NCI-H1092 (cell line): ENCODE data around the gene XPNPEP2.

Experiments used
- DNase-seq: peaks from one replicate; lab custom pipeline; 2025; lab: John Stamatoyannopoulos, UW

The XPNPEP2 gene

DNA sequence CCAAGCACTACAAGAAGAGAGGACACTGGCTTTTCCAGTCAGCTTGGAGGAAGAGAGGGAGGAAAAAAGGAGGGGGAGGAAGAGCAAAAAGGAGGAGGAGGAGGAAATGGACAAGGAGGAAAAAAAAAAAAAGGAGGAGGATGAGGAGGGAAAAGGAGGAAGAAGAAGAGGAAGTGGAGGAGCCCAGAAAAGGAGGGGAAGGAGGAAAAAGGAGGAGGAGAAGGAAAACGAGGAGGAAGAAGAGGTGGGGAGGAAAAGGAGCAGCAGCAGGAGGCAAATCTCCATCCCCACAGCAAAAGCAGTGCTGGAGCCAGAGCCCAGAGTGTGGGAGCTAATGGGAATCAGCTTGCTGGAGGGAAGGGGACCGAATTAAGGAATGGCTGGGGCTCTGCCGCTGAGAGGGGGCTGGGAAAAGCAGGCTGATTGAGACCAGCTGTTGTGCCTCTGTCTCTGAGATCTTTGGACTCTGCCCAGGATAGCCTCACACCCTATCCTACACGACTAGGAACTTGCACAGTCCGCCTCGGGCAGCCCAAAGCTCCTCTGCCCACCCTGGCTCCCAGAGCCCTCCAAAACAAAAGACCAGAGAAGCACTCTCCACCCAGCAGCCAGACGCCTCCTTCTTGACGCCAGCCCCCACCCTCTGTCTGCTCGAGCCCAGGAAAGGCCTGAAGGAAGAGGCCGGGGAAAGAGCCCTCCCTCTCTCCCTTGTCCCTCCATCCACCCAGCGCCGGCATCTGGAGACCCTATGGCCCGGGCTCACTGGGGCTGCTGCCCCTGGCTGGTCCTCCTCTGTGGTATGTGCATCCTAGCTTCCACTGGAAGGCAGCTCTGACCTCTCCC, at the start of gene XPNPEP2:
TSS of gene XPNPEP2 (plus strand) at position 514 of the 843 bp plus-strand sequence. CDS start at position 749, 235 bp downstream.
- DNase-seq, result no peak

GRCh38 chrX:129689796-129690195, 49.0 kb upstream of the XPNPEP2 start:
- DNase-seq, result no peak

GRCh38 chrX:129690435-129690834, 48.3 kb upstream of the XPNPEP2 start:
- no peak for DNase-seq

DNA sequence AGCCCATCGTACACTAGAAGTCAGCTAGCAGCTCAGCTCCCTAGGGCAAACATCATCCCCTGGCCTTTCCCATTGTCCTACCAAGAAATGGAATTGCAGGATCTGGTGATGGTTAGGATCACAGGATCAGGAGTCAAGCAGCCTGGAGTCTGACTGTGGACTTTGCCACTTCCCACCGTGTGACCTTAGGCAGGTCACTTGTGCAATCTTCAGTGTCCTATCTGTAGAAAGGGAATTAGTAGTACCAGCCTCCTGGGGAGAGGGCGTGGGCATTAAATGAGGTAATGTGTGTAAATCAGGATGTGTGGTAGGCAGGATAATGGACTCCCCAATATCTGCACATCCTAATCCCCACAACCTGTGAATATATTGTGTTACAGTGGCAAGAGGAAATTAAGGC, 45.4 kb upstream of the XPNPEP2 start:
- no peak for DNase-seq

GRCh38 chrX:129694805-129695204, 44.0 kb upstream of the XPNPEP2 start:
- no peak for DNase-seq

DNA sequence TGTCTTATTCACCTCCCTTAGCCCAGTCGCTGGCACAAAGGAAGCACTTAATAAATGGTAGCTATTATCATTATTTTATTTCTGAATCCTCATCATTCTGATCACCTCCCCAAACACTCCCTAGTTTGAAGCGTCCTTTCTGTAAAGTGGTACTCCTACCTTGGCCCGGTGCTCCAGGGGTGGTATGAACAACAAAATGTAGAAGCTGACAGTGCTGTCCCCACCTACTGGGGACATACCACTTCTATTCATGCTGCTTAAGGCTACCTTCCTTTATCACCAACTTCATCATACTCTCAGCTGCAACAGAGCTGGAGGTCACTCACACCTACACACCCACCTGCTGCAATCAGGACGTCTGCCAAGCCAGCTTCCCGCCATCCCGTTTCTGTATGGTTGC, 43.2 kb upstream of the XPNPEP2 start:
- DNase-seq, result no peak

- no peak for DNase-seq
Observed at GRCh38 chrX:129695937-129696336, 42.8 kb upstream of the XPNPEP2 start.

DNA sequence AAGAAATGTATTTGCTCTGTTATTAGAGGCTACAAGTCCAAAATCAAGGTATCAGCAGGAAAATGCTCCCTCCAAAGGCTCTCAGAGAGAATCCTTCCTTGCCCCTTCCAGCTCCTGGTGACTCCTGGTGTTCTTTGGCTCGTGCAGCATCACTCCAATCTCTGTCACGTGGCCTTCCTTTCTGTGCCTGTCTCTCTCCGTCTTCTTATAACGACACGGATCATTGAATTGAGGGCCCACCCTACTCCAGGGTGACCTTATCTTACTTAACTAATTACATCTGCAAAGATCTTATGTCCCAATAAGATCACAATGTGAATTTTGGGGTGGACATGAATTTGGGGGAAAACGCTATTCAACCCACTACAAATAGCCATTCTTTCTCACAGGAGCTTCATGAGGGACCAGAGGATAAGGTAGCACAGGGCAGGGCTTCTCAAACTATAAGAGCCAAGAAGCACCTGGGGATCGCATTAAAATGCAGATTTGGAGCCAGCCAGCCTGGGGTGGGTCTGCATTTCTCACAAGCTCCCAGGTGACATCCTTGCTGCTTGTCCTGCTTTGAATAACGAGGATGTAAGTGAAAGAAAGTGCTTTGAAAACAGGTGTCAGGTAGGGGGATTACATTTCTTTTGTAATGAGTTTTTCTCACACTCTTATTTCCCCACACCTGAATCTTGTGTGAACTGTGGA, 42.2 kb upstream of the XPNPEP2 start:
- no peak for DNase-seq

DNA sequence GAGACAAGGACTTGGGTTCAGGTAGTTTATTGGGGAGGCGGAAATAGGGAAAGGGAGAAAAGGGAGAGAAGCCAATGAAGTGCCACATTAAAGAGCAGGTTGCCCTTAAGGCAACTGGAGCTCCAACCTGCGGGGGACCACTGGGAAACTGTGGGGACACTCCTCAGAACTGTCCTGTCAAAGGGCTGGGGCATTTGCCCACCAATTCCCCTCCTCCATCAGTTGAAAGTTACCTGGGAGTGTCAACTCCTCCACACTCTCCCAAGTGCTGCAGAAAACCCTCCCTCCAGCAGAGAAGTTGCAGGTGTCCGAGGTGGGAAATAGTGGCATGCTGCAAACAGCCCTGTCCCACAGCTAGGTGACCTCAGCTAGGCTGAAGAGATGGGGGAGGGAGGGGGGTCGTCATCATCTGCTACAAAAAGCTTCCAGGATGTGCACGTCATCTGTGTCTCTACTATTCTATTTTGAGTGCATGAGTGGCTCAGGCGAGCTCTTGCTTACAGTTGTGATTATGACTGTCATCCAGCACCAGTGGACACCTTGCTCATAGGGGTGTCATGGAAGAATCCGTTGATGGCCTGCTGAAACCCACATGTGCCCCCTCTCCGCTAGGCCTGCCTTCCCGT, 41.5 kb upstream of the XPNPEP2 start:
- DNase-seq, result no peak

- DNase-seq, result no peak
Observed at GRCh38 chrX:129698150-129698549, 40.6 kb upstream of the XPNPEP2 start.

- DNase-seq, result no peak
Observed at GRCh38 chrX:129700536-129700935, 38.2 kb upstream of the XPNPEP2 start.

DNA sequence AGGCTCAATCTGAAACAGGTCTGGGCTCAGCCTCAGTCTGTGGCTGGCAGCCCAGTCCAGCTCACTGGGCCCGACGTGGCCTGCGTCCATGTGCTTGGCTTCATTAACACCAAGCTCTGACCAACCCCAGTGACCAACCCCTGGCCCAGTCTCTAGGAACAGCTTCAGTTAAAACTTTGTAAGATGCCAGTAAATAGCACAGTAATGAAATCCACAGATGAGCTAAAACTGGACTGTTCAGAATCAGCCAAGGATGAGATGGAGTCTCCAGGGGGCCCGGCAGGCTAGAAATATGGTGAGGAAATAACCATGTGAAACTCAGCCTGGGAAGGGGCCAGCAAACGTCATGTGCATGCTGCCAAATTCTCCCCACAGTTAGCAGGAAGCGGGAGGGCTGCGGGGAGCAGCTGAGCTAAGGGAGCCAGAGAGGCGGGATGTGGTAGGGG, 37.1 kb upstream of the XPNPEP2 start:
- DNase-seq, result no peak

DNA sequence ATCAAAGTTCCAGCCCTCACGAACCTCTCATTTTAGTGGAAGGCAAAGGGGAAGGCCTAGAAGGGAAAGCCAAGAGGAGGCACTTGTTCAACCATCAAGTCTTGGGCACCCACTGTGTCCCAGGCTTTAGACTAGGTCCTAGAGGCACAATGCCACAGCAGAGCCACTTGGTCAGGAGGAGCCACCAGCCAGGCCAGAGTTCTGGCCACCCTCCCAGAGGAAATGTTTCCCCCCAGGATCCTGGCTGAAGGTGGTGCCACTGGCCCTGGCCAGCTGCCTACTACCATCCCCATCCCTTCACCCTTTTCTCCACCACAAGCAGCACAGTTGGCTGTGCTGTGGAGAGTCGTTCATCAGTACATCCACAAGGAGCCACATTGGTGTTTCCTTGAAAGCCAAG, 34.3 kb upstream of the XPNPEP2 start:
- no peak for DNase-seq

DNA sequence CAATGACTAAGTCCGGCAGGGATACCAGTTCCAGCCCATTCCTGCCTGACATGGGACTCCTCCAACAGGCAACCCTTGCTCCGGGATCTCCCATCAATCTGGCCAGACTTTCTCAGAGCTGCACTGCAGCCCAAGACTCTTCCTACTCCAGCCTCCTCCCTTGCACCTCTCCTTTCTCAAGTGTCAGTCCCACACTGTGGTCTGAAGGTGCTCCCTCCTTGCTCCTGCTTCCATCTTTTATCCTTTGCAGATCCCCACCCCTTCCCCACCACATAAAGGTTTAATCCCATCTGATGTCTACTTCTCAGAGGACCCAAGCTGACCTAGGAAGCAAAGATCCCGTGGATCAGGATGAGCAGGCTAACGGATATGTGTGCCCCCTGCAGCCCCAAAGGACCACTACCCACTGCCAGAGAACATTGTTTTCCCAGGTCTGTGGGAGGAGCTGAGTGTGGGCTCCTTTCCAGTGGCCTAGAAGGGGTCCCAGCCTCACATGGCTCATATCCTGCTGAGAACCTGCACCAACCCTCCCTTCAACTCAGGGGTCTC, 33.3 kb upstream of the XPNPEP2 start:
- DNase-seq, result no peak

DNA sequence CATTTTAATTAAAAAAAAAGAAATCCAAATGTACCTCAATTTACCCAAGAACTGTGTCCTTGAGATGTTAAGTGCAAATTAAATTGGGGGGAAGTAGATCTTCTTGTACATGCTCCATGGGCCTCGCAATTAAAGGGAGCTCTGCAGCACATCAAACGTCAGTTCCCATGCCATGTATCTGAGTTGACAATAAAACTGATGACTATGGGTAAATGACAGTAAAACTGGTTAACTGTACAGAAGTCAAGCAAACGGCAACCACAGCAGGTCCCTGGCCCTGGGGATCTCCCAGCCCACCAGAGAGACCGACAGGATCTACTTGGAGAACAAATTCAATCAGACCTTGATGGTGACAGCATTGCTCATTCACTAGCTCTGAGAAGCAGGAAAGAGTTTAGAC, 32.8 kb upstream of the XPNPEP2 start:
- DNase-seq, result no peak

- DNase-seq, result peak; percentile 64
Observed at GRCh38 chrX:129706400-129707072, 32.2 kb upstream of the XPNPEP2 start.

- no peak for DNase-seq
Observed at GRCh38 chrX:129714581-129714980, 24.2 kb upstream of the XPNPEP2 start.

DNA sequence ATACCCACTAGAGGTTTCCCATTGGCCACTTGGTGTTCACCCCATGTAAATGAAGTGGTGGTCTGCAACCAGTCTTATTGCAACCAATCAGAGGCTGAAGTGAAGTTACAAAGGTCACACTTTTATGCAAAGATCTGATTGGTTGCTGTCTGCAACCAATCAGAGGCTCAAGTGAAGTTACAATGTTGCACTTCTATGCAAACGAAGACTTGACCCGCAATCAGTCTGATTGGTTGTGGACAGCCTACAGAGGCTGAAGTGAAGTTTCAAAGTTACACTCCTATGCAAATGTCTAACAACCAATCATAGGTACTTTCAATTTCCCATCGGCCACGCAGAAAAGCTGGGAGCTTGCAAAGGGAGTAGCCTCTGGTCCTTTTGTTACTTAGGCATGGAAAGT, 22.3 kb upstream of the XPNPEP2 start:
- DNase-seq, result no peak

DNA sequence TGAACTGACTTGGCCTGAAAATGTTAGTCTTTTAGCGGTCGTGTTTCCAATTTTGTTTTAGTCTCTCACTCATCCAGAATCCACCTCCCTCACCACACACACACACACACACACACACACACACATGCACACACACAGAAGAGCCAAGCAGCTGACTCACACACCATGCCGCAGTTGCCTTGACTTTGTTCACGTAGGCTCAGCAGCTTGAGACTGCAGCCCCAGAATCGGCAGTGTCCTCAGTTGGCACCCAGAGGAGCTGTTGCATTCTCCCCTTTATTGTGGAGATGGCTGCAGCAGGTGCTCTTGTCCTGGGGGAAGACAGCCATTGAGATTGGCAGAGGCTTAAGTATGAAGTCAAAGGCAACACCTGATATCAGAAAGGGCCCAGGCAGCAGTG, 20.9 kb upstream of the XPNPEP2 start:
- DNase-seq, result no peak

- DNase-seq, result no peak
Observed at GRCh38 chrX:129718676-129719075, 20.1 kb upstream of the XPNPEP2 start.

GRCh38 chrX:129719268-129719667, 19.5 kb upstream of the XPNPEP2 start:
- DNase-seq, result no peak

GRCh38 chrX:129719931-129720530, 18.7 kb upstream of the XPNPEP2 start:
- DNase-seq, result no peak
